NCI-H187 treated with DMSO at 0.1 percent for 48 hours (cell line): ENCODE measurements around the gene STXBP1.

Source experiments
- DNase-seq: peaks from one replicate; lab custom pipeline; 2025; lab: John Stamatoyannopoulos, UW

STXBP1 gene

GRCh38 chr9:127658428-127658827 is 46.4 kb downstream of the STXBP1 start:
- DNase-seq = no peak

- no peak for DNase-seq
Observed at GRCh38 chr9:127660886-127661741, 49.0 kb downstream of the STXBP1 start.

GRCh38 chr9:127662617-127663016 is 50.5 kb downstream of the STXBP1 start:
- no peak for DNase-seq

GRCh38 chr9:127664324-127664677 is 52.2 kb downstream of the STXBP1 start:
- no peak for DNase-seq

- DNase-seq = no peak
Observed at GRCh38 chr9:127664678-127665507, 52.8 kb downstream of the STXBP1 start.

GRCh38 chr9:127667127-127667844 is 55.2 kb downstream of the STXBP1 start:
- no peak for DNase-seq

GRCh38 chr9:127667906-127668305 is 55.8 kb downstream of the STXBP1 start:
- no peak for DNase-seq

- no peak for DNase-seq
Observed at GRCh38 chr9:127673234-127673633, 61.2 kb downstream of the STXBP1 start.

- DNase-seq = no peak
Observed at GRCh38 chr9:127676638-127677037, 64.6 kb downstream of the STXBP1 start.

GRCh38 chr9:127679506-127679905 is 67.4 kb downstream of the STXBP1 start:
- DNase-seq = no peak

- DNase-seq = no peak
Observed at GRCh38 chr9:127680226-127680625, 68.1 kb downstream of the STXBP1 start.

GRCh38 chr9:127680846-127681245 is 68.8 kb downstream of the STXBP1 start:
- no peak for DNase-seq

GRCh38 chr9:127682351-127683136 is 70.5 kb downstream of the STXBP1 start:
- no peak for DNase-seq

GRCh38 chr9:127683723-127684122 is 71.6 kb downstream of the STXBP1 start:
- no peak for DNase-seq

- no peak for DNase-seq
Observed at GRCh38 chr9:127684576-127684975, 72.5 kb downstream of the STXBP1 start.

- DNase-seq = no peak
Observed at GRCh38 chr9:127686461-127687393, 74.7 kb downstream of the STXBP1 start.

GRCh38 chr9:127689329-127690000 is 77.4 kb downstream of the STXBP1 start:
- no peak for DNase-seq

- no peak for DNase-seq
Observed at GRCh38 chr9:127690735-127691134, 78.7 kb downstream of the STXBP1 start.

- DNase-seq = no peak
Observed at GRCh38 chr9:127692071-127692470, 80.0 kb downstream of the STXBP1 start.

- DNase-seq = no peak
Observed at GRCh38 chr9:127693143-127693542, 81.1 kb downstream of the STXBP1 start.
